ENCODE results near the gene SH3PXD2A. TPM values are rescaled to one million over a fixed set of nuclear protein-coding genes. Genes with fewer than 3 reads are reported as not detected.

Gene SH3PXD2A
- total RNA-seq, 1 experiment from 2014 or later = 4.5 TPM

DNA sequence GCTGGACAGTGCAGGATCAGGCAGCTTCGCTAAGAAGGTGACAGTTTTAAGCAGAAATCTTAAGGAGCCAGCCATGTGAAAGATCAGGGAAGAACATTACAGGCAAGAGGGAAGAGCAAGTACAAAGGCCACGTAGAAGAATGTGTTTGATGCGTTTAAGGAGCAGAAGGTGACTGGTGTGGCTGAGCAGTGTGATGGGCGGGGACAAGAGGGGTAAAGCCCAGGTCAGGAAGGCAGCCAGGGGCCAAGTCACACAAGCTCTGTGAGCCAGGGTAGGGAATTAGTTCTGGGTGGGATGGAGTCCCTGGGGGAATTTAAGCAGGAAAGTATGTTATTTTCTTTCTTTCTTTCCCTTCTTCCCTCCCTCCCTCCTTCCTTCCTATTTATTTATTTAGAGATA is 166.9 kb downstream of the SH3PXD2A start:
- Histone ChIP-seq H3K14ac (ENCODE audit: insufficient read depth, low read length) (no peak overlapping the region), H4K5ac (ENCODE audit: insufficient read length, low read depth, low read length) (no peak overlapping the region), H3T11ph (ENCODE audit: low read length) (no peak overlapping the region), H2AFZ (ENCODE audit: low read length) (no peak overlapping the region), H3K4me2 (ENCODE audit: insufficient read depth, insufficient read length, low read length) (no peak overlapping the region), H3K79me2 (ENCODE audit: insufficient read depth, low read length) (no peaks in the 10 kb centered on the region), H3K18ac (ENCODE audit: insufficient read length, low read depth, low read length) (no peak overlapping the region), H2BK15ac (ENCODE audit: low read depth, low read length) (no peak overlapping the region), H4K8ac (replicated peaks; ENCODE audit: insufficient read length, low read depth, low read length) (no peak overlapping the region), H3K79me1 (ENCODE audit: insufficient read depth, low read depth, low read length, poor library complexity, severe bottlenecking) (no peaks in the 10 kb centered on the region), H3K23ac (ENCODE audit: insufficient read length, low read depth, low read length) (no peak overlapping the region), H3K4me1 (ENCODE audit: insufficient read depth, low read length) (no peaks in the 10 kb centered on the region), H3K23me2 (ENCODE audit: insufficient read length, low read depth, low read length, poor library complexity, severe bottlenecking) (peaks cover 9% of the 10 kb centered on the region), H2AK5ac (ENCODE audit: insufficient read length, low read length) (no peak overlapping the region), H2BK120ac (ENCODE audit: low read depth, low read length, poor library complexity, severe bottlenecking) (no peak overlapping the region), H3K4ac (ENCODE audit: low read depth, low read length) (no peak overlapping the region), H2BK12ac (ENCODE audit: insufficient read length, low read depth, low read length) (no peak overlapping the region), H3K9ac (ENCODE audit: extremely low read depth, insufficient read length, low read length) (no peak overlapping the region), H3K27ac (ENCODE audit: insufficient read length, low read depth, low read length) (no peak overlapping the region), H4K20me1 (ENCODE audit: control insufficient read depth, insufficient read depth, insufficient read length) (no peaks in the 10 kb centered on the region), H3K56ac (ENCODE audit: insufficient read length, low read depth, low read length) (no peak overlapping the region), H3K9me3 (ENCODE audit: control insufficient read depth, low read depth, low read length) (no peaks in the 10 kb centered on the region), H2BK20ac (ENCODE audit: low read depth, low read length, poor library complexity, severe bottlenecking) (no peak overlapping the region), H4K91ac (ENCODE audit: insufficient read length, low read depth, low read length) (no peak overlapping the region), H2BK5ac (ENCODE audit: insufficient read length, low read length) (no peak overlapping the region), H3K27me3 (ENCODE audit: insufficient read depth, low read length) (peaks cover 1% of the 10 kb centered on the region; the same call in 1 of the 2 replicates)
- Mint-ChIP-seq H3K27me3 (ENCODE audit: low read depth) (peaks cover 40% of the 10 kb centered on the region), H3K27ac (no peak overlapping the region), H3K4me3 (no peak overlapping the region), H3K4me1 (peaks cover 26 to 32% of the 10 kb centered on the region in 2 experiments), H3K36me3 (ENCODE audit: insufficient read depth in 1 of 3, low read depth in 3 of 3) (no peaks in the 10 kb centered on the region), H3K9me3 (no peaks in the 10 kb centered on the region)
- no CpG with 5 or more reads among the region's 4 CpGs for WGBS (ENCODE audit: extremely low coverage, insufficient read length, low lambda C conversion rate)
- TF ChIP-seq, protein P1, sequence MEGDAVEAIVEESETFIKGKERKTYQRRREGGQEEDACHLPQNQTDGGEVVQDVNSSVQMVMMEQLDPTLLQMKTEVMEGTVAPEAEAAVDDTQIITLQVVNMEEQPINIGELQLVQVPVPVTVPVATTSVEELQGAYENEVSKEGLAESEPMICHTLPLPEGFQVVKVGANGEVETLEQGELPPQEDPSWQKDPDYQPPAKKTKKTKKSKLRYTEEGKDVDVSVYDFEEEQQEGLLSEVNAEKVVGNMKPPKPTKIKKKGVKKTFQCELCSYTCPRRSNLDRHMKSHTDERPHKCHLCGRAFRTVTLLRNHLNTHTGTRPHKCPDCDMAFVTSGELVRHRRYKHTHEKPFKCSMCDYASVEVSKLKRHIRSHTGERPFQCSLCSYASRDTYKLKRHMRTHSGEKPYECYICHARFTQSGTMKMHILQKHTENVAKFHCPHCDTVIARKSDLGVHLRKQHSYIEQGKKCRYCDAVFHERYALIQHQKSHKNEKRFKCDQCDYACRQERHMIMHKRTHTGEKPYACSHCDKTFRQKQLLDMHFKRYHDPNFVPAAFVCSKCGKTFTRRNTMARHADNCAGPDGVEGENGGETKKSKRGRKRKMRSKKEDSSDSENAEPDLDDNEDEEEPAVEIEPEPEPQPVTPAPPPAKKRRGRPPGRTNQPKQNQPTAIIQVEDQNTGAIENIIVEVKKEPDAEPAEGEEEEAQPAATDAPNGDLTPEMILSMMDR (conservative IDR thresholded peaks at IDR 0.05) = no peak
- DNase-seq = no peak

Measured in H9 (cell line).